ENCODE results near the gene POU2F1.
"Not testable (repeated sequence)": the region's sequence is repeated elsewhere in the genome, so short reads cannot be mapped to it uniquely, and the experiment has no call there.

POU2F1 gene

DNA sequence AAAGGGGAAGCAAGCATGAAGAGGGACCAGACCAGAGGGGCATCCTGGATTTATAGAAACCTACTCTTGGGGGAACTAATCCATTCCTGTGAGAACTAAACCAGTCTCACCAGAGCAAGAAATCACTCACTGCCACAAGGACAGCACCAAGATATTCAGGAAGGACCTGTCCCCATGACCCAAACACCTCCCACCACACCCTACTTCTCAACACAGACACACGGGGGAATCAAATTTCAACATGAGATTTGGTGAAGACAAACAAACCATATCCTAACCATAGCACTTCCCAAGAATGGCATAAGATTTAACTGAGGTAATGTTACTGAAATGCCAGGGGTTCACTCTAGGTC lies 12.1 kb upstream of the POU2F1 start:
- Histone ChIP-seq H3K36me3 (ENCODE audit: control insufficient read depth, insufficient read depth, low read length) (no peaks in the 10 kb centered on the region), H3K4me1 (ENCODE audit: control insufficient read depth, insufficient read depth, low read length) (no peaks in the 10 kb centered on the region), H3K27me3 (ENCODE audit: control insufficient read depth, insufficient read depth, low read length) (no peaks in the 10 kb centered on the region), H3K4me3 (ENCODE audit: low read length) (no peak overlapping the region), H3K9ac (ENCODE audit: low read length) (no peak overlapping the region), H3K27ac (ENCODE audit: low read depth, low read length) (no peak overlapping the region)

DNA sequence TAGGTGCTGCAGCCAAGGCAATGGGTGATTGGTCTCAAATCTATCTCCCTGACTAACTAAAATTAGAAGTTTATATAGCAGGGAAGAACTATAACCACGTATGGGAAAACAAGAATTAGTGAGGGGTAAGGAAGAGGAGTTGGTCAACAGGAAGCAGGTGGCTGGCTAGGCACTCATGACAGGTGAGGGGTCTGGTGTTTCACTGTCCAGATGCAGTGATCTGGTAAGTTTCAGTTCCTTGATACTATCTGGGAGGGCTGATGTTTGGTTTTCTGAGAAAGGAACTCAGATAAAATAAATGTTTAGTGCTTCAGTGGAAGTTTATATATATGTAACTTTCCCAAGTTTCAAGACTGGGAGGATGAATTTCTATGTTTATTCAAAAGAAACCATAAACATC lies 11.6 kb upstream of the POU2F1 start:
- Histone ChIP-seq H3K36me3 (ENCODE audit: control insufficient read depth, insufficient read depth, low read length) (no peaks in the 10 kb centered on the region), H3K27me3 (ENCODE audit: control insufficient read depth, insufficient read depth, low read length) (no peaks in the 10 kb centered on the region)

DNA sequence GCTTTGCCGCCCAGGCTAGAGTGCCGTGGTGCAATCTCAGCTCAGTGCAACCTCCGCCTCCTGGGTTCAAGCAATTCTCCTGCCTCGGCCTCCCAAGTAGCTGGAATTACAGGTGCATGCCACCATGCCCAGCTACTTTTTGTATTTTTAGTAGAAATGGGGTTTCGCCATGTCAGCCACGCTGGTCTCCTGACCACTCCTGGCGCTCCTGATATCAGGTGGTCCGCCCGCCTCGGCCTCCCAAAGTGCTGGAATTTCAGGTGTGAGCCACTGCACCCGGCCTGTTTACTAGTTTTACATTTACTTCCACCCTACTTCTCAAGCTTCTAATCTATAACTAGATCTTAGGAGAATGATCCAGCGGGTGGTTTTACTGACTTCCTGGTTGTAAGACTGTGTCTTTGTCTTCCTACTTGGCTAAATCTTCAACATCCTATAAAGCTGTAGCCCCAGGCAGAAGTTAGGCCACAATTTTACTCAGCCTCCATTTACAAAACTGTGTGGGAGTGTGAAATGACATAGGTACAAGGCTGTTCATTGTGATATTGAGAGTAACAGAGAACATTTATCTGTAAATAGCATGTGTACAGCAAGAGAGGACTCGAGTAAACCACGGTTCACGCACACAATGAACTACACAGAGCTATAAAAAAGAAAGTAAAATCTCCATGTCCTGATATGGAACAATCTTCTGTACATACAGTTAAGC lies 9.6 kb upstream of the POU2F1 start:
- Histone ChIP-seq H3K9ac (ENCODE audit: low read length) (no peak overlapping the region), H3K27me3 (ENCODE audit: control insufficient read depth, insufficient read depth, low read length) (no peaks in the 10 kb centered on the region), H3K36me3 (ENCODE audit: control insufficient read depth, insufficient read depth, low read length) (no peaks in the 10 kb centered on the region), H3K4me3 (ENCODE audit: low read length) (no peak overlapping the region), H3K4me1 (ENCODE audit: control insufficient read depth, insufficient read depth, low read length) (no peaks in the 10 kb centered on the region), H3K27ac (ENCODE audit: low read depth, low read length) (no peak overlapping the region)

More for the DNA sequence above, 11.6 kb upstream of the POU2F1 start:
- no peak overlapping the region for H3K27ac ChIP-seq (ENCODE audit: low read depth, low read length)
- H3K4me1 ChIP-seq (ENCODE audit: control insufficient read depth, insufficient read depth, low read length): no peaks in the 10 kb centered on the region
- H3K9ac ChIP-seq (ENCODE audit: low read length): no peak overlapping the region
- H3K4me3 ChIP-seq (ENCODE audit: low read length): no peak overlapping the region

DNA sequence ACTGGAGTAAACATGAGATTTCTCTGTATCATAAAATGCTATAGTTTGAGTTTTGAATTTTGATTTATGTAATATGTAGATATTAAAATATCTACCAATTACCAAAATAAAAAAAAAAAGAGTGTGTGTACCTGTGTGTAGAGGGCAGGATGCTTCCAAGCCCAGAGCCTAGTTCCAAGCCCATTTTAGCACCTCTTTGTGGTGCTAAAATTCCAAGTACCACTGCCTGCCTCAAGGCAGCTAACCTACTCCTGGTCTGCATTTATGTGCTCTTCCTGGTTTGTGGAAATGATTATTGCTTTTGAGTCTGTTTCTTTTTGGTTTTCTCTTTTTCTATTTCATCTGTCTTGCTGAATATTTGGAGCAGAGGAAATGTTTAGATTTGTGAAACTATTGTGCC lies 8.7 kb upstream of the POU2F1 start:
- Histone ChIP-seq H3K27ac (ENCODE audit: low read depth, low read length) (no peak overlapping the region), H3K4me3 (ENCODE audit: low read length) (no peak overlapping the region), H3K9ac (ENCODE audit: low read length) (no peak overlapping the region), H3K36me3 (ENCODE audit: control insufficient read depth, insufficient read depth, low read length) (no peaks in the 10 kb centered on the region), H3K4me1 (ENCODE audit: control insufficient read depth, insufficient read depth, low read length) (no peaks in the 10 kb centered on the region), H3K27me3 (ENCODE audit: control insufficient read depth, insufficient read depth, low read length) (no peaks in the 10 kb centered on the region)

DNA sequence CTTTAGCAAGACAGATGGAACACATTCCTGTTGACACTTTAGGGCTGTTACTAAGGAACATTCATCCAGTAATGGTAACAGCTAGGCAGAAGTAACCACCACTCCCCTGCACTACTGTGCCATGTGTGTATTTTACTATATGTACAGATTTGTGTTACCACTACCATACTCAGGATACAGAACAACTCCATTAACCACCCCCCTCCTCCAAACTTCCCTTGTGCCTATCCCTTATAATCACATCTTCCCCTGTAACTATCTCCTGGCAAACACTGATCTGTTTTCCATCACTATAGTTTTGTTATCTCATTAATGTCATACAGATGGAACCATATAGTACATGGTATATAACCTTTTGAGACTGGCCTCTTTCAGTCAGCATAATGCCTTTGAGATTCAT lies 3.9 kb upstream of the POU2F1 start:
- Histone ChIP-seq H3K27me3 (ENCODE audit: control insufficient read depth, insufficient read depth, low read length) (no peaks in the 10 kb centered on the region), H3K9ac (ENCODE audit: low read length) (no peak overlapping the region), H3K4me1 (ENCODE audit: control insufficient read depth, insufficient read depth, low read length) (no peaks in the 10 kb centered on the region)

DNA sequence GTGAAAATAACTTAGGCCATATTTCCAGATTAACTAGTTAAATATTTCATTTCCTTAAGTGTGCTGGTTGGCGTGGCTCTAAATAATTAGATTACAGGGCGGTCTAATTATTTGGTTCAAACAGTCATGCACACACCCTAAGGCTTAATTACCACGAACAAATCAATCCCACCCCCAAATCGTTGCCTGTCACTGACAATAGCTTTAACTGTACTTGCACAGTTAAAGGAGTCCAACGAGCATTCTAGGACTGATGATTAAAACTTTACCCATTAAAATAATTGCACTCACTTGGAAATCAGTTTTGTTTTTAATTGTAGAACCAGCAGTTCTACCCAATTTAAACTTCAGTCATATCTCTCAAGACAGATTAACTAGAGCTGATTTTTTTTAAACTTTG lies 1.5 kb upstream of the POU2F1 start:
- H3K36me3 ChIP-seq (ENCODE audit: control insufficient read depth, insufficient read depth, low read length): no peaks in the 10 kb centered on the region
- H3K4me1 ChIP-seq (ENCODE audit: control insufficient read depth, insufficient read depth, low read length): peaks cover 17% of the 10 kb centered on the region
- H3K27me3 ChIP-seq (ENCODE audit: control insufficient read depth, insufficient read depth, low read length): no peaks in the 10 kb centered on the region
- no peak overlapping the region for H3K9ac ChIP-seq (ENCODE audit: low read length)
- H3K27ac ChIP-seq (ENCODE audit: low read depth, low read length): no peak overlapping the region
- no peak overlapping the region for H3K4me3 ChIP-seq (ENCODE audit: low read length)

More for the DNA sequence above, 3.9 kb upstream of the POU2F1 start:
- Histone ChIP-seq H3K4me3 (ENCODE audit: low read length) (no peak overlapping the region), H3K36me3 (ENCODE audit: control insufficient read depth, insufficient read depth, low read length) (no peaks in the 10 kb centered on the region), H3K27ac (ENCODE audit: low read depth, low read length) (no peak overlapping the region)

DNA sequence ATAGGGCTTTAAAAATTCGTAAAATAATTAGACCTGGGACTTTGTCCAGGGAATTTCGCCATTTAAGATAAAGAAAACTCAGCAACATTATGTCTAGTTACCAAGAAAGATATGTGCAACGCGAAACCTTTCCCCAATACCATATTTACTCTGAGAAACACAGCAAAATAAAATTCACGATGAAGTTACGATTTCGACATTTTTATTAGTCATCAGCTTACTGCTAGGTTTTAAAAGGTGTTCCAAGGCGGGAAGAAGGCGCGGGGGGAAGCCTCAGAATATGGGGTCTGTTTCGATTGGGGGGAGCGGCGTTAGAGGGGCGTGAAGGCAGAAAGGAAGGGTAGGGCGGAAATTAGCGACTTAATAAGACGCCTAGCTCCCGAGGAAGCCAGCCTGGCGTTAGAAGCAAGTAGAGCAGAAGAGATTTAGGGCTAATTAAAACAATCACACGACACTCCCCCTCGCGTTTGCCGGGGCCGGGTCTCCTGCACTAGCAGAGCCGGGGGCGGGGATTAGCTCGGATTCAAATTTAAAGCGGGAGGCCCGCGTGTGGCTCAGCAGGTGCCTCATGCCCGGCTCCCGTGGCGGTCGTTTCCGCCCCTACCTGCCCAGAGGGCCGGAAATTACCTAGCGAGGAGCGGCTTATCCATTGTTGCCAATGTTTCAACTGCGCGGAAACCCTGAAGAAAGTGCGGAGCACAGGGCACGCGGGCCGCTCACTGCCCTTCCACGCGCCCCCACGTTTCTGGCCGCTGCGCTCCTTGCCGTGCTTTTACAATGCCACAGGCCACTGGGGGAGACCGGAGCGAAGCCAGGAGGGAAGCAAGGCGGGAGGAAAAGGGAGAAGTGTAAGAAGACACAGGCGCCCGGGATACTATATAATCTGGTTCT lies 795 bp upstream of the POU2F1 start:
- no peaks in the 10 kb centered on the region for H3K27me3 ChIP-seq (ENCODE audit: control insufficient read depth, insufficient read depth, low read length)
- no peaks in the 10 kb centered on the region for H3K36me3 ChIP-seq (ENCODE audit: control insufficient read depth, insufficient read depth, low read length)
- peak overlapping the region; percentile 66 for H3K9ac ChIP-seq (ENCODE audit: low read length)
- peaks cover 18% of the 10 kb centered on the region for H3K4me1 ChIP-seq (ENCODE audit: control insufficient read depth, insufficient read depth, low read length)
- peak overlapping the region; percentile 84 for H3K4me3 ChIP-seq (ENCODE audit: low read length)
- H3K27ac ChIP-seq (ENCODE audit: low read depth, low read length): peak overlapping the region; percentile 71

DNA sequence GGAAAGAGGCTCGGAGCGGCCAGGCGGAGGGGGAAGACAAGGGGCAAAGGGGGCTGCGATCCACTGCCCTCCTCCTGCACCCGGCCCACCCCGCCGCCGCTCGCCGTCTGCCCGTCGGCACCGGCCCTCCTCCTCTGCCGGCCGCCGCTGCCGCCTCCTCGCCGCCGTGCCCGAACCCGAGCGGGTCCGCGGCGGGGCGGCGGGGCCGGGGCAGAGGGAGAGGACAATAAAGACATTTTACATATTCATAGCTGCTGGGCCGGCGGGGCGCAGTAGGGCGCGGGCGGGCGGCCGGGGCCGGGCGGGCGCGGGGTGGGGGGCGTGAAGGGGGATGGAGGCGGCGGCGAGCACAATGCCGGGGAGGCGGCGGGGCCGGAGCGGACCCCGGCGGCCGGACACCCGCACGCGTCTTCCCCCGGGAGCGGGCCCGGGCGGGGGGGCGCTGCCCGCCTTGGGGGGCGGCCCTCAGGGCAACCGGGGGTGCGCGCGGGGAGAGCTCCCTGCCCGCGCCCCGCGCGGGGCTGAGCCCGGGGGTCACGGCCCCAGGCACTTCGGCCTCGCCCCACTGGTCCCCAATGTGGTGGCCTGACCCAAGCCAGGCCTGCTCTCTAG lies 546 bp downstream of the POU2F1 start:
- Histone ChIP-seq H3K27ac (ENCODE audit: low read depth, low read length) (peak overlapping the region; percentile 93), H3K36me3 (ENCODE audit: control insufficient read depth, insufficient read depth, low read length) (no peaks in the 10 kb centered on the region), H3K4me3 (ENCODE audit: low read length) (peak overlapping the region; percentile 71), H3K27me3 (ENCODE audit: control insufficient read depth, insufficient read depth, low read length) (no peaks in the 10 kb centered on the region), H3K9ac (ENCODE audit: low read length) (peak overlapping the region; percentile 43), H3K4me1 (ENCODE audit: control insufficient read depth, insufficient read depth, low read length) (peaks cover 18% of the 10 kb centered on the region)

DNA sequence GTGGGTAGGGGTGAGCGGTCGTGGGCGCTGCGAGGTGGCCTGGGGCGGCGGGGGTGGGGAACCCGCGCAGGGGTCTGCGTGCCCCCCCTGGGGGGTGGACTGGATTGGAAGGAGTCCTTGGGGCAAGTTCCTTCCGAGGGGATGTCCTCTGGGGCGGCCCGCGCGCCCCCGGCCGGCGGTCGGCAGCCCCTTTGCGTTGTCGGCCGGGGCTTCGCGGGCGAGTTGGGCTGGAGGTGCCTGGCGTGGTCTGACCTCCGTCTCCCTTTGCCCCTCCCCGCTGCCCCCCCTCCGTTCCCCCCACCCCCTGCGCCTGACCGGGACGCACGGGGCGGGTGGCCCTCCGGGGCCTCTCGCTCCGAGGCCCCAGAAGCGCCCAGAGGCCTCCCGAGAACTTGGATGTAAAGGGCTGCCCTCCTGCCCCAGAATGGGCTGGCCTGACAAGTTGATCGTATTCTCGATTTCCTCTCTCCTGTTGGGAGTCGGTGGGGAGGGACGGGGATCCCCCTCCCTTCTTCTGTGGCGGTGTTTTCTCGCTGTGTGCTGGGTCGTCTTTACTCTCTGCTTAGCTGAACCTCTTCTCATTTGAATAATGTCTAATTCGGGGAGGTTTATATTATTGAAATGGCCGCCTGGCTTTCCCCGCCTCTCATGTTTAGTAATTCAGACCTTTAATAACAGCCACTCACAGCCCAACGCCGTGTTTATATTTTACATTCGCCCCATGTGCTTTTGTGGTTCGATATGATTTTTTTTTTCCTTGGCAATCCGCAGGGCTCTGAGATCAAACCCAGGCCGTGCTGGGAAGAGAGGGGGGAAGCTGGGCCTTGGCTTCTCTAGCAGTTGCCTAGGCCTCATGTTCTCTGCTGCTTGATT lies 1.3 kb downstream of the POU2F1 start:
- H3K27me3 ChIP-seq (ENCODE audit: control insufficient read depth, insufficient read depth, low read length): no peaks in the 10 kb centered on the region
- H3K4me3 ChIP-seq (ENCODE audit: low read length): peak overlapping the region; percentile 71
- peak overlapping the region; percentile 61 for H3K9ac ChIP-seq (ENCODE audit: low read length)
- H3K4me1 ChIP-seq (ENCODE audit: control insufficient read depth, insufficient read depth, low read length): peaks cover 18% of the 10 kb centered on the region
- H3K27ac ChIP-seq (ENCODE audit: low read depth, low read length): peak overlapping the region; percentile 93
- H3K36me3 ChIP-seq (ENCODE audit: control insufficient read depth, insufficient read depth, low read length): no peaks in the 10 kb centered on the region

DNA sequence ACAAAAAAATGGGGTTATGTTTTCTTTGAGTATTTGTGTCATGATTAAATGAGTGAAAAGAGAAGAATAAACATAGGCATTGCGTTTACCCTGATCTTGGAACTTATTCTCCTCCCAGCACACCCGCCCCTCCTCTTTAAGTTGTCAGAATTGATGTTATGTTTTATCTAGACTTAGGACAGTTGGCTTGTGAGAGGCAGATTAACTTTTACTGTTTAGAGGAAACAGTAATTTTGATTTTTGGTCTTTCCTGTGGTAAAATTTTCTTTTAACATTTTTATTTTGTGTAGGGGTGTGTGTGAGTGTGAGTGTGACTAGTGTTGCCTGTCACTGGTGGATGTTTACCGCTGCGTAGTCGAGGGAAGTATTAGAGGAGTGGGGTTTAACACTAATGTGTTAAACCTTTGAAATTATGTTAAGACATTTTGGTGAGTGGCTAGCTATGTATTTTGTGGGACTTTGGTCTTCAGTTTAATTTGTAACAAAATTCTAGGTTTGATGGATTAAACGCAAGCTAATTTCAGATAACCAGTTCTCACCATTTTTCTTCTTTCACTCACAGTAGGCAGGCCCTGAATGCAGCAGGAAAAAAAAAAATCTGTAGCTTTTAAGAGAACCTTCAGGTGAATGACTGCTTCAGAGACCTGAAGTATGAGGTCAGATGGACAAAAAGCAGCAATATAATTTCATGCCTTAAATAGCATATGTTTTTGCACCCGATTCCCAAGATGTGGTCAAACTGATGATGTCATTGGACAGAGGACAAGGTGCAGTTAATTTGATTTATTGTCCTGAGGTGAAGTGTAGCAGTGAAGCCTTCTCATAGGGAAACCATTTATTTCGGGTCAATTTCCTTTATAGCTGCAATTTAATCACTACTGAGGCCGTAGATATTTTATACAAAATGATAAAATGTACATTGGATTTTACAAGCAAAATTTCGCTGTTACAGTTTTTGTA lies 2.7 kb downstream of the POU2F1 start:
- H3K27ac ChIP-seq (ENCODE audit: low read depth, low read length): peak overlapping the region; percentile 93
- no peak overlapping the region for H3K4me3 ChIP-seq (ENCODE audit: low read length)
- H3K9ac ChIP-seq (ENCODE audit: low read length): no peak overlapping the region
- no peaks in the 10 kb centered on the region for H3K36me3 ChIP-seq (ENCODE audit: control insufficient read depth, insufficient read depth, low read length)
- H3K27me3 ChIP-seq (ENCODE audit: control insufficient read depth, insufficient read depth, low read length): no peaks in the 10 kb centered on the region
- peaks cover 18% of the 10 kb centered on the region for H3K4me1 ChIP-seq (ENCODE audit: control insufficient read depth, insufficient read depth, low read length)

DNA sequence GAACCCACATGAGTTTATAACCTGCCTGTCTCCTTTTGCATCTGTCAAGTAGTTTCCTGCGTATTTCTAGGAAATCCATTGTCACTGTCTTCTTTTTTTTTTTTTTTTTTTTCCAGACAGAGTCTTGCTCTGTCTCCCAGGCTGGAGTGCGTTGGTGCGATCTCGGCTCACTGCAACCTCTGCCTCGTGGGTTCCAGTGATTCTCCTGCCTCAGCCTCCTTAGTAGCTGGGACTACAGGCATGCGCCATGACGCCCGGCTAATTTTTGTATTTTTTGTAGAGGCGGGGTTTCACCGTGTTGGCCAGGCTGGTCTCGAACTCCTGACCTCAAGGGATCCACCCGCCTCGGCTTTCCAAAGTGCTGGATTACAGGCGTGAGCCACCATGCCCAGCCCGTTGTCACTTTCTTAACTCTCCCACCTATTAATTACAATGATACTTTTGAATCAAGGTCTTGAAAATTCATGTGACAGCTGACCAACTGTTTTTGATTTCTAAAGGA lies 4.1 kb downstream of the POU2F1 start:
- H3K27me3 ChIP-seq (ENCODE audit: control insufficient read depth, insufficient read depth, low read length); H3K27ac ChIP-seq (ENCODE audit: low read depth, low read length); H3K9ac ChIP-seq (ENCODE audit: low read length); H3K4me3 ChIP-seq (ENCODE audit: low read length); H3K36me3 ChIP-seq (ENCODE audit: control insufficient read depth, insufficient read depth, low read length): not testable (repeated sequence)
- peaks cover 18% of the 10 kb centered on the region for H3K4me1 ChIP-seq (ENCODE audit: control insufficient read depth, insufficient read depth, low read length)

Data from rectal smooth muscle tissue (tissue), 1 donor.